CD14-positive monocyte (primary cell): ENCODE results near the gene POLR3G. TPM values are rescaled to one million over a fixed set of nuclear protein-coding genes. Genes with fewer than 3 reads are reported as not detected.

Source experiments
- DNase-seq, 3 donors: peaks; one replicate each; pipeline ENCODE4 v3.0.0-alpha.2; 2011 to 2022
- H2AFZ ChIP-seq: 2 replicates; pipeline ENCODE4 v1.6.0; 2012; ENCODE audit warnings: mild to moderate bottlenecking, low read depth, low read length, inconsistent platforms; ENCODE audit not compliant: insufficient read depth, poor library complexity, severe bottlenecking
- H3K27ac ChIP-seq, 2 donors: 1 replicate in 1 of 2; 2 replicates in 1 of 2; pipeline ENCODE4 v1.5.1; 2012 to 2013; ENCODE audit warnings: low read length in 2 of 2, control low read depth in 1 of 2, inconsistent platforms in 1 of 2, low read depth in 1 of 2, mild to moderate bottlenecking in 1 of 2
- H3K27me3 ChIP-seq, 2 donors: one replicate each; pipeline versions ENCODE4 v1.6.0 to v1.6.1; 2011 to 2013; ENCODE audit warnings: low read length in 2 of 2; ENCODE audit not compliant: control insufficient read depth in 2 of 2, insufficient read depth in 2 of 2
- H3K36me3 ChIP-seq, 2 donors: replicated peaks in 1 of 2; 1 replicate in 1 of 2; 2 replicates in 1 of 2; pipeline versions ENCODE4 v1.5.1 to v1.6.1; 2012 to 2013; ENCODE audit warnings: low read length in 2 of 2, control low read depth in 1 of 2, inconsistent platforms in 1 of 2, mild to moderate bottlenecking in 1 of 2; ENCODE audit not compliant: insufficient read depth in 2 of 2, control insufficient read depth in 1 of 2
- H3K4me1 ChIP-seq, 2 donors: 1 replicate in 1 of 2; 2 replicates in 1 of 2; pipeline versions ENCODE4 v1.5.1 to v1.6.1; 2012 to 2013; ENCODE audit warnings: low read length in 2 of 2, control low read depth in 1 of 2, inconsistent platforms in 1 of 2, mild to moderate bottlenecking in 1 of 2, moderate library complexity in 1 of 2; ENCODE audit not compliant: insufficient read depth in 2 of 2, control insufficient read depth in 1 of 2
- H3K4me2 ChIP-seq: replicated peaks from 2 replicates; pipeline ENCODE3; 2012; ENCODE audit warnings: low read length, moderate library complexity, mild to moderate bottlenecking; ENCODE audit not compliant: poor library complexity, severe bottlenecking; ENCODE audit errors: extremely low read depth
- H3K4me3 ChIP-seq, 3 experiments: fragments of 200-600 bp in 1 of 3; sonication (generic) in 1 of 3; replicated peaks in 1 of 3; 1 replicate in 2 of 3; 2 replicates in 1 of 3; pipeline ENCODE4 v1.5.1; 2011 to 2013; ENCODE audit warnings: low read length in 3 of 3, mild to moderate bottlenecking in 3 of 3, control low read depth in 2 of 3, low read depth in 2 of 3, inconsistent platforms in 1 of 3, moderate library complexity in 1 of 3
- H3K79me2 ChIP-seq: 2 replicates; pipeline ENCODE4 v1.6.0; 2012; ENCODE audit warnings: mild to moderate bottlenecking, control low read depth, inconsistent platforms, low read length, moderate library complexity; ENCODE audit not compliant: insufficient read depth
- H3K9ac ChIP-seq: 2 replicates; pipeline ENCODE4 v1.6.0; 2017; ENCODE audit warnings: low read length, mild to moderate bottlenecking; ENCODE audit not compliant: insufficient read depth, poor library complexity, severe bottlenecking
- H3K9me3 ChIP-seq, 2 donors: replicated peaks in 1 of 2; 1 replicate in 1 of 2; 2 replicates in 1 of 2; pipeline versions ENCODE4 v1.5.1 to v1.6.1; 2012 to 2013; ENCODE audit warnings: low read length in 2 of 2, control low read depth in 1 of 2; ENCODE audit not compliant: control insufficient read depth in 1 of 2, insufficient read depth in 1 of 2
- H4K20me1 ChIP-seq: 2 replicates; pipeline ENCODE4 v1.6.0; 2012; ENCODE audit warnings: mild to moderate bottlenecking, low read length, control low read depth, moderate library complexity; ENCODE audit not compliant: insufficient read depth
- H3K27ac Mint-ChIP-seq, 7 donors: one replicate each; pipeline ENCODE4 v1.8.0; 2020; ENCODE audit warnings: mild to moderate bottlenecking in 7 of 7, mixed read lengths in 7 of 7, moderate library complexity in 6 of 7, inconsistent platforms in 2 of 7
- H3K27me3 Mint-ChIP-seq, 3 donors: one replicate each; pipeline ENCODE4 v1.8.0; 2021 to 2022; ENCODE audit warnings: low read depth in 3 of 3, mild to moderate bottlenecking in 3 of 3, mixed read lengths in 3 of 3, moderate library complexity in 3 of 3, inconsistent platforms in 1 of 3
- H3K36me3 Mint-ChIP-seq, 2 donors: one replicate each; pipeline ENCODE4 v1.8.0; 2020; ENCODE audit warnings: mixed read lengths in 2 of 2, inconsistent platforms in 1 of 2, mild to moderate bottlenecking in 1 of 2
- H3K4me1 Mint-ChIP-seq: one replicate; pipeline ENCODE4 v1.8.0; 2020; ENCODE audit warnings: mild to moderate bottlenecking, mixed read lengths
- H3K4me3 Mint-ChIP-seq, 2 donors: one replicate each; pipeline ENCODE4 v1.8.0; 2020; ENCODE audit warnings: mild to moderate bottlenecking in 2 of 2, mixed read lengths in 2 of 2, moderate library complexity in 1 of 2
- H3K9me3 Mint-ChIP-seq, 7 donors: one replicate each; pipeline ENCODE4 v1.8.0; 2020 to 2022; ENCODE audit warnings: mixed read lengths in 7 of 7, mild to moderate bottlenecking in 6 of 7, moderate library complexity in 6 of 7, inconsistent platforms in 2 of 7
- CTCF ChIP-seq: fragments of 200-600 bp; IDR thresholded peaks from one replicate; pipeline ENCODE4 v1.8.0; 2022; ENCODE audit warnings: antibody characterized with exemption, mild to moderate bottlenecking
- WGBS: methylation state at CpG from one replicate; pipeline ENCODE4 v1.1.5; 2013; ENCODE audit warnings: missing lambda C conversion rate; ENCODE audit not compliant: insufficient coverage; 5-methylcytosine and 5-hydroxymethylcytosine counted together
- intact Hi-C, 2 donors: fragments of 100-400 bp; cut with micrococcal nuclease; formaldehyde crosslinking; loops; one replicate each; pipeline versions ENCODE4 v1.15.0 to v1.15.1; 2023
- polyA plus RNA-seq, 3 donors: library from polyadenylated mRNA; depleted of rRNA in 1 of 3; unstranded in 2 of 3; stranded (reverse) in 1 of 3; fragments of 300-500 nt in 2 of 3; fragments of >200 nt in 1 of 3; fragmentation: Illumina TruSeq in 2 of 3; gene quantifications; 1 replicate in 2 of 3; 2 replicates in 1 of 3; pipeline ENCODE4 v1.2.3, GENCODE V29; 2012 to 2021

The POLR3G gene
- polyA plus RNA-seq, 3 donors: 0.07 to 0.36 (median 0.13) TPM

GRCh38 chr5:90563108-90563507, 88.4 kb downstream of the POLR3G start:
- Mint-ChIP-seq H3K27me3 (peaks cover 22 to 35% (median 26%) of the 10 kb centered on the region in 3 donors), H3K36me3 (peaks cover 0 to 1% of the 10 kb centered on the region in 2 donors), H3K4me3 (no peak overlapping the region), H3K4me1 (peaks cover 9% of the 10 kb centered on the region), H3K27ac (no peak overlapping the region), H3K9me3 (peaks cover 0 to 12% (median 7%) of the 10 kb centered on the region in 7 donors)
- Histone ChIP-seq H3K9ac (no peak overlapping the region), H3K4me1 (peaks cover 9 to 10% of the 10 kb centered on the region in 2 donors), H3K36me3 (no peaks in the 10 kb centered on the region), H3K9me3 (peaks cover 0 to 6% of the 10 kb centered on the region in 2 donors), H3K4me2 (no peak overlapping the region), H3K27me3 (peaks cover 35 to 40% of the 10 kb centered on the region in 2 donors), H3K27ac (no peak overlapping the region), H2AFZ (no peak overlapping the region), H3K79me2 (no peaks in the 10 kb centered on the region), H3K4me3 (no peak overlapping the region), H4K20me1 (no peaks in the 10 kb centered on the region)
- no peak for DNase-seq
- TF ChIP-seq CTCF: no peak
- intact Hi-C loops: no loop called here
- no CpG with 5 or more reads among the region's 1 CpG for WGBS

Other genes starting within 250 kb of the POLR3G start
- gene CETN3, start 65.1 kb upstream of the POLR3G start, polyA plus RNA-seq: 1 to 10 TPM in 2 of 3 donors, under 1 TPM in 1; 0.59 to 9.0 (median 7.7) TPM
- gene MBLAC2, start 93 bp upstream of the POLR3G start, polyA plus RNA-seq: 1 to 10 TPM in 2 of 3 donors, under 1 TPM in 1; 0.96 to 1.5 (median 1.2) TPM
- gene LYSMD3, start 54.7 kb downstream of the POLR3G start, polyA plus RNA-seq: 10 to 100 TPM in 1 of 3 donors, 1 to 10 TPM in 2; 6.0 to 12.1 (median 8.4) TPM
- gene ADGRV1, start 83.9 kb downstream of the POLR3G start, polyA plus RNA-seq: under 1 TPM in 2 of 3 donors, not detected in 1; 0.18 to 0.33 TPM